Posterior cingulate gyrus (tissue), 11 donors: ENCODE results near the gene MTA3.
"Not testable (repeated sequence)": the region's sequence is repeated elsewhere in the genome, so short reads cannot be mapped to it uniquely, and the experiment has no call there.

Experiments
- DNase-seq, 10 donors: peaks; one replicate each; pipeline versions ENCODE4 v3.0.0 to v3.0.0-alpha.2; 2020 to 2021; ENCODE audit warnings: mixed read lengths in 3 of 10
- intact Hi-C: fragments of 100-400 bp; cut with DNase I; formaldehyde crosslinking; loops from one replicate; pipeline ENCODE4 v1.15.1; 2023

MTA3 gene

GRCh38 chr2:42602876-42603219 is 34.4 kb downstream of the MTA3 start:
- no peak for DNase-seq
- intact Hi-C loops, result no loop called here

- DNase-seq, intact Hi-C loops: not testable (repeated sequence)
Observed at GRCh38 chr2:42604341-42604867, 36.0 kb downstream of the MTA3 start.

GRCh38 chr2:42606166-42606565 is 37.7 kb downstream of the MTA3 start:
- intact Hi-C loops, DNase-seq: not testable (repeated sequence)

- DNase-seq, result no peak
- intact Hi-C loops, result no loop called here
Observed at GRCh38 chr2:42607101-42607637, 38.7 kb downstream of the MTA3 start.

GRCh38 chr2:42613281-42614064 is 45.0 kb downstream of the MTA3 start:
- DNase-seq, result no peak
- intact Hi-C loops, result no loop called here

- DNase-seq, result no peak
- intact Hi-C loops, result no loop called here
Observed at GRCh38 chr2:42614838-42615237, 46.4 kb downstream of the MTA3 start.

- no peak for DNase-seq
- intact Hi-C loops, result no loop called here
Observed at GRCh38 chr2:42618116-42618515, 49.7 kb downstream of the MTA3 start.

GRCh38 chr2:42618972-42619371 is 50.5 kb downstream of the MTA3 start:
- intact Hi-C loops, result no loop called here
- no peak for DNase-seq

GRCh38 chr2:42621626-42622025 is 53.2 kb downstream of the MTA3 start:
- intact Hi-C loops, DNase-seq: not testable (repeated sequence)

GRCh38 chr2:42622943-42623676 is 54.7 kb downstream of the MTA3 start:
- intact Hi-C loops, result no loop called here
- no peak for DNase-seq

GRCh38 chr2:42624047-42624446 is 55.6 kb downstream of the MTA3 start:
- no peak for DNase-seq
- intact Hi-C loops, result no loop called here

GRCh38 chr2:42628024-42628423 is 59.6 kb downstream of the MTA3 start:
- DNase-seq, intact Hi-C loops: not testable (repeated sequence)

GRCh38 chr2:42636934-42637333 is 68.5 kb downstream of the MTA3 start:
- no peak for DNase-seq
- intact Hi-C loops, result no loop called here

GRCh38 chr2:42638080-42638784 is 69.8 kb downstream of the MTA3 start:
- no peak for DNase-seq
- intact Hi-C loops, result no loop called here

GRCh38 chr2:42639340-42640077 is 71.1 kb downstream of the MTA3 start:
- no peak for DNase-seq
- intact Hi-C loops, result no loop called here

GRCh38 chr2:42640261-42640660 is 71.8 kb downstream of the MTA3 start:
- intact Hi-C loops, result no loop called here
- no peak for DNase-seq

GRCh38 chr2:42642371-42642770 is 73.9 kb downstream of the MTA3 start:
- intact Hi-C loops, DNase-seq: not testable (repeated sequence)

- DNase-seq, result no peak
- intact Hi-C loops, result no loop called here
Observed at GRCh38 chr2:42645551-42645950, 77.1 kb downstream of the MTA3 start.

- intact Hi-C loops, result no loop called here
- no peak for DNase-seq
Observed at GRCh38 chr2:42648796-42649195, 80.4 kb downstream of the MTA3 start.

GRCh38 chr2:42651057-42651456 is 82.6 kb downstream of the MTA3 start:
- no peak for DNase-seq
- intact Hi-C loops, result no loop called here
